HUES64 (cell line): Measurements from ENCODE around the gene VPS54.
A peak's percentile ranks its signal among the peaks of the same experiment; 100 is the strongest.

ENCODE experiments used
- H3K27ac ChIP-seq: 2 replicates; pipeline ENCODE4 v1.7.0; 2013; ENCODE audit warnings: low read depth, low read length, inconsistent platforms
- H3K27me3 ChIP-seq: 2 replicates; pipeline ENCODE4 v1.6.1; 2013; ENCODE audit warnings: mild to moderate bottlenecking, low read length; ENCODE audit not compliant: insufficient read depth
- H3K36me3 ChIP-seq: 2 replicates; pipeline ENCODE4 v1.6.1; 2013; ENCODE audit warnings: mild to moderate bottlenecking, low read length; ENCODE audit not compliant: insufficient read depth
- H3K4me1 ChIP-seq: 2 replicates; pipeline ENCODE4 v1.6.1; 2013; ENCODE audit warnings: mild to moderate bottlenecking, low read length, moderate library complexity; ENCODE audit not compliant: insufficient read depth
- H3K4me3 ChIP-seq: 2 replicates; pipeline ENCODE4 v1.5.1; 2013; ENCODE audit warnings: mild to moderate bottlenecking, low read length, moderate library complexity
- H3K9ac ChIP-seq: 2 replicates; pipeline ENCODE4 v1.6.1; 2013; ENCODE audit warnings: mild to moderate bottlenecking, low read depth, low read length
- H3K9me3 ChIP-seq: 2 replicates; pipeline ENCODE4 v1.6.1; 2013; ENCODE audit warnings: low read depth, low read length; ENCODE audit not compliant: insufficient read depth
- WGBS: fragments of 150-250, 120-280 bp; methylation state at CpG from one replicate; pipeline ENCODE4 v1.1.7; 2013; ENCODE audit warnings: missing lambda C conversion rate; 5-methylcytosine and 5-hydroxymethylcytosine counted together

Gene VPS54

DNA sequence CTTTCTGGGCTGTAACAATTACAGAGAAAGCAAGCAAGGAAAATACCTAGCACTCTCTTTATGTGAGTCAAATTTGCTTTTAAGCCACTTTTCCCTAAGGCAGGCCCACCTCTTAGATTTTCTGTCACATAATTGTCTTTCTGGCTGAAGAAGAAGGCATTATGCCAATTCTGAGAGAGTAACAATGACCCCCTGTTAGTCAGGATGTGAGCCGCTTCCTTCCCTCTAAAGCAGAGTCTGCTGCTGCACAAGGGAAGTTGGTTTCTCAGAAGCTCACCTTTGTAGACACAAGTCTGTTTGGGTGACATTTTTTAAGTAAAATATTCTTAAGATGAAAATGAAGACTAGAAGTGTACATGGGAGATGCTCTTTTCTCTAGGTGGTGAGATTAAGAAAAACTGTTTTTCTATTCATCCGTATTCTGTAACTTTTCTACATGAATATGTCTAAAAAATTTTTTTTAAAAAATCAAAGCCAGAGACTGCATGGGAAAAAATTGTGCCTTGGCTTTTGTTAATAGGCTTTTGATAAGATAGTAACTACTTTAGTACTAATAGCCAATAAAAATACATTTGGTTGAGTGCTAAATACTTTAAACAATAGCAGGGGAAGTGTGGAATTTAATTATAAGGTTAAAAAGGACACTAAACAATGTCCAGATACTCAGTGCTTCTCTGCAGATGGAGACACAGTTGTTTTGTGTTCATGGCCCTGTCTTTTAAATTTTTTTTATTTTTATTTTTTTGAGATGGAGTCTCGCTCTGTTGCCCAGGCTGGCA, 33.4 kb upstream of the VPS54 start:
- H3K9ac ChIP-seq: no peak overlapping the region; the same call in 1 of the 2 replicates
- WGBS: 83% methylated on average over 2 of the region's 3 CpGs
- H3K27me3 ChIP-seq: no peaks in the 10 kb centered on the region
- H3K4me3 ChIP-seq: no peak overlapping the region
- H3K36me3 ChIP-seq: no peaks in the 10 kb centered on the region
- H3K9me3 ChIP-seq: no peaks in the 10 kb centered on the region
- peak overlapping the region; percentile 50; the same call in 1 of the 2 replicates for H3K27ac ChIP-seq
- H3K4me1 ChIP-seq: peaks cover 17% of the 10 kb centered on the region

DNA sequence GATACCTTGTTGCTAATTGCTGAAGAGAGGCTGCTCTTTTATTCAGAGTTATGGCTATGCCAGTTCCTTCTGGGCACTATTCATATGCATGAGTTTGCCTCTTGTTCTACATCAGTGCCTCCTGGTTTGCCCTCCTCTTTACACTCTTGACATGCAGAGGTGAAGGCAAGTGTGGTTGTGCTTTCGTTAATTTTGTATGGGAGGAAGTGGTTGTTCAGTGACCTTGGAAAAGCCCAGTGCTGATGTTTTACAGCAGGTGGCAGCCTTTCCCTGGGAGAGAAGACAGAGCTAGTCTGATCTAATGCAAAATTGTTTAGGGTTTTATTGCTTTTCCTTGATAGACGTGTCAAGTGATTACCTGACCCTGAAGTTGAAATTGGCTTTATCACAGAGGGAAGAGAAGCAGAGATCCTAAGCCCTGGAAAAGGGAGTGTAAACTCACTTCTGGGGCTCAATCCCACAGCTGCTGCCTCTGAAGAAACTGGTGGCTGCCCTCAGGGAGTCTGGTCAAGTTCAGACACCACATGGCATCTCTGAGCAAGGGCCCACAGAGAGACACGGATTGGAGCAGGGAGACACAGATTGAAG, 30.5 kb upstream of the VPS54 start:
- peaks cover 17% of the 10 kb centered on the region for H3K4me1 ChIP-seq
- H3K9me3 ChIP-seq: no peaks in the 10 kb centered on the region
- H3K27me3 ChIP-seq: no peaks in the 10 kb centered on the region
- H3K36me3 ChIP-seq: no peaks in the 10 kb centered on the region
- WGBS: 27% methylated on average over 3 of the region's 3 CpGs
- H3K4me3 ChIP-seq: no peak overlapping the region
- no peak overlapping the region for H3K27ac ChIP-seq
- no peak overlapping the region for H3K9ac ChIP-seq

DNA sequence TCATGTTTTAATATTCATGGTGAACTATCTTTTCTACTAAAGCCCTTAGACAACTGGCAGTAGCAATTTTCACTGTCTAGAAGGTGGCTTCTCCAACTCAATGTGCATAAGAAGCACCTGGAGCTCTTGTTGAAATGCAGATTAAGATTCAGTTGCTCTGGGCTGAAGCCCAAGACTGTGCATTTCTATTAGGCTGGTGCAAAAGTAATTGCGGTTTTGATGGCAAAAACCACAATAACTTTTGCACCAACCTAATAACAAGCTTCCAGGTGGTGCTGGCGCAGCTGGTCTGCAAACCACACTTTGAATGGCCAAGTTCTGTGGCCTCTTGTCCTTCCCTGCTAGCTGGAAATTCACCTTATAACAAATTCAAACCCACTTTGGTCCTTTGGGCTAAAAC, 26.7 kb upstream of the VPS54 start:
- H3K27me3 ChIP-seq: no peaks in the 10 kb centered on the region
- H3K4me3 ChIP-seq: no peak overlapping the region
- H3K36me3 ChIP-seq: no peaks in the 10 kb centered on the region
- 93% methylated on average over 2 of the region's 2 CpGs for WGBS
- H3K4me1 ChIP-seq: no peaks in the 10 kb centered on the region; the same call in 1 of the 2 replicates
- H3K9me3 ChIP-seq: no peaks in the 10 kb centered on the region; the same call in 1 of the 2 replicates
- no peak overlapping the region for H3K9ac ChIP-seq
- no peak overlapping the region for H3K27ac ChIP-seq

DNA sequence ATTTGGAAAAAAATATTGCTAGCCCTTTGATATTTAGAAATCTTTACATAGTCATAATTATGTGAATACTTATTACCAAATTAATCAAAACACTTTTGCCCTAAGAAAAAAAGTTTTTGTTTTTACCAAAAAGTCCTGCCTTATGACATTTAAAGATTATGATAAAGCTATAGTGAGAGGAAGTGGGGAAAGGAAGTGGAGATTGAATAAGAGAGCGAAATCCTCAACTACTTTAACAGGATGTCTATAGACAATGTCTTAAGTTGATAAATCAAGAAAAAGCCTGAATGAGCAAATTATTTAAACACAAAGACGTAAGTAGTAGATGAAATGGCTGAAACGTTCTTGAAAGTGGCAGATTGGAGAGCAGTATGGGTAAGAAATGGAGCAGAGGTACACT, 20.9 kb upstream of the VPS54 start:
- Histone ChIP-seq H3K9me3 (no peaks in the 10 kb centered on the region; the same call in 1 of the 2 replicates), H3K4me1 (peaks cover 15% of the 10 kb centered on the region), H3K27me3 (no peaks in the 10 kb centered on the region), H3K9ac (no peak overlapping the region), H3K27ac (no peak overlapping the region), H3K4me3 (no peak overlapping the region), H3K36me3 (no peaks in the 10 kb centered on the region)
- WGBS: 92% methylated on average over 3 of the region's 3 CpGs

DNA sequence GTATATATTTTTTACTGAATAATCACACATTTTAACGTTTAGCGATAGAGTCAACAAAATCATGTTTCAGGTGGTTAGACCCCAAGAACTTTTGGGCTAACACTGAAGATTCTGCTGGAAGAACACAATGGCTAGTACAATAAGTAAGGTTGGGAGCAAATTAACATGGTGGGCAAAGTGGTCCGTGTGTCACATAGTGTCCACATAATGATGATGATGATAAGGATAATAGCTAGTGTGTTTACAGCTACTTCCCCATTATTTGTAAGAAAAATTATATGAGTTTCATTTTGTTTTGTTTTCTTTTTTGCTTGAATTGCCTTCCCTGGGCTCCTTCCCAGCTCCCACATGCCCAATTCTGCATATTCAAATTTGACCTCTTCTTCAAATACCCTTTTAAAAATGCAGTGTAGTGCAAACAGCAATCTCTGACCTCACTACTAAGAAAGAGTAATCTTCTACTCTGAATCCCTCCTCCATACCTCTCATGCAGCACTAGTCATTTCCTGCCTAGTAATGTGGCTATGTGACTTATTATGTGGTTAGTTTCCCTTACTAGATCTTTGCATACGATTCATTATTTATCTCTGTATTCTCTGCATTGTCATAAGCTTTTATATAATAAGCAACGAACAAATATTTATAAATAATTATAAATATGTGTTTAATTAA, 16.9 kb upstream of the VPS54 start:
- H3K4me1 ChIP-seq: peaks cover 17% of the 10 kb centered on the region
- H3K9me3 ChIP-seq: no peaks in the 10 kb centered on the region
- no peaks in the 10 kb centered on the region for H3K36me3 ChIP-seq
- H3K4me3 ChIP-seq: no peak overlapping the region
- WGBS: 86% methylated on average over 3 of the region's 5 CpGs
- H3K9ac ChIP-seq: no peak overlapping the region
- H3K27ac ChIP-seq: no peak overlapping the region
- no peaks in the 10 kb centered on the region for H3K27me3 ChIP-seq

DNA sequence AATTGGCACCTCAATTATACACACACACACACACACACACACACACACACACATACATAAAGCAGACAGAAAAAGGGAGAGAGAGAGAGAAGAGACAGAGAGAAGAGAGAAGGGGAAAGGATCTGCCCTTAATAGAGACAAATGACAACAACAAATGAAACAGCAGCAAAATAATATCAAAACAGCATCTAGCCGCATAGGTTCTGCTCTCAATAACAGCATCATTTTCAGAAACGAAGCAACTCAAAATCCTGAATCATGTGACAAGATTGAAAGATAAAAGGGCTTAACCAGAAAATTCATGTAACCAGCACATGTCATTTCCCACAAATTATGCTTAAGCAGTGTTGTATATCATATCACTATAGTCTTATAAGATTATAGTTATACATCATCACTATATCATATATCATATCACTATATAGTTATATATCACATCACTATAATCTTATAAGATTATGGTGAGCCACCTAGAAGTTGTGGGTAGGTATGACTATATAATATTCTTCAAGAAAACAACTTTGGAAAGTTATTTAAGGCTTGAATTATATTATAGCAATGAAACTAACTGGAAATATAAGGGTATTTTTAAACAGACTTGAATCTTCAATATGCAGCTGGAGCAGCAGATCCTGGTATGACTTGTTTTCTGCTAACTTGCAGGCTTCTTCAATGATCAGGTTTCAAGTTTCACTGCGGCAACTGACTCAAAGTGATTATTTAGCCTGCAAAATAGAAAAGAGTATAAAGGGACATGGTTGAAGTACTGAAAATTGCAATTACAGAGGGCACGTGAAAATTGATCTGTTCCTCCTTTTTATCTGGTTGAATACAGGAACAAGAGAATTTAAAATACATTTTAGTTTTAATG, 16.1 kb upstream of the VPS54 start:
- Histone ChIP-seq H3K27me3 (no peaks in the 10 kb centered on the region), H3K4me1 (peaks cover 17% of the 10 kb centered on the region), H3K9ac (no peak overlapping the region), H3K4me3 (no peak overlapping the region), H3K36me3 (no peaks in the 10 kb centered on the region), H3K27ac (no peak overlapping the region), H3K9me3 (no peaks in the 10 kb centered on the region)
- 83% methylated on average over 4 of the region's 4 CpGs for WGBS

DNA sequence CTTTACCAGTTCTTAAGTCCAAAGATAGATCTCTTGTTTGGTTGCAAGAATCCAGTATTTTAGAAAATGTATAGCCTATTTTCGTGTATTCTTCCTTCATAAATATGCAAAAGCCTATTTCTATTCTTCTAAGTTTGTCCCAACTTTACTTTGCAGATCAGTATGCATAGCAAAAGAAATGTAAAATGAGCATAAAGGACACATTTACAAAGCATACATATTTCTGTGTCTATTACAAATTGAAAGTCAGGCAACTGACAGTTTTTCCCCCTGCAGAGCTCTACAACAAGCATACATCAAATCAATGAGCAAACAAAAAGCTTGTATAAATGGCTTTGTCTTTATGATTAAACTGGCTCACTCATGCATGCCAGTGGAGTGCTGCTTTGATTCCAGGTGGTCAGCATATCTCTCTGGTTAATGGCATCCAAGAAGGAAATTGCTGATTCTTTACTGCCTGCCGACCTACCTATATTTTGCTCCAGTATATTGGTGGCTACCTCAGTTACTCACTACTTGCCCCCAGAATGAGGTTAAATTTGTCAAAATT, 10.0 kb upstream of the VPS54 start:
- 72% methylated on average over 2 of the region's 2 CpGs for WGBS
- Histone ChIP-seq H3K9me3 (no peaks in the 10 kb centered on the region), H3K27me3 (no peaks in the 10 kb centered on the region), H3K27ac (no peak overlapping the region), H3K36me3 (no peaks in the 10 kb centered on the region), H3K4me1 (peaks cover 23% of the 10 kb centered on the region), H3K4me3 (no peak overlapping the region), H3K9ac (no peak overlapping the region)

DNA sequence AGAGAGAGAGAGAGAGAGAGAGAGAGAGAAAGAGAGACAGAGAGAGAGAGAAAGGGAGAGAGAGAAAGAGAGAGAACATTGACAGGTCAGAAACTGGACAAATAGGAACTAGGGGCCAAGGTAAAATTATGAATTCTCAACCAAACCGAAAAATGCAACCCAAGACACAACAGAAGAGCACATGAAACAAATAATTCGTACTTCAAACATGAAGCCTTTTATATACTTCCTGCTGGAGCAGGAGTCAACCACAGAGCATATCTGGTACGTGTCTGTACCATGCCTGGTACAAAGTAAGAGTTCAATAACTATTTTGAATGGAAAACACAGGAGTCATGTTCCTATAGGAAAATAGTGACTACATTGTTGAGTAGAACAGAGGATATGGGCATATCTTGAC, 6.5 kb upstream of the VPS54 start:
- Histone ChIP-seq H3K27ac (no peak overlapping the region), H3K4me1 (peaks cover 23% of the 10 kb centered on the region), H3K27me3 (no peaks in the 10 kb centered on the region), H3K9ac (no peak overlapping the region), H3K9me3 (no peaks in the 10 kb centered on the region), H3K4me3 (no peak overlapping the region), H3K36me3 (no peaks in the 10 kb centered on the region)
- WGBS: 94% methylated on average over 3 of the region's 3 CpGs

DNA sequence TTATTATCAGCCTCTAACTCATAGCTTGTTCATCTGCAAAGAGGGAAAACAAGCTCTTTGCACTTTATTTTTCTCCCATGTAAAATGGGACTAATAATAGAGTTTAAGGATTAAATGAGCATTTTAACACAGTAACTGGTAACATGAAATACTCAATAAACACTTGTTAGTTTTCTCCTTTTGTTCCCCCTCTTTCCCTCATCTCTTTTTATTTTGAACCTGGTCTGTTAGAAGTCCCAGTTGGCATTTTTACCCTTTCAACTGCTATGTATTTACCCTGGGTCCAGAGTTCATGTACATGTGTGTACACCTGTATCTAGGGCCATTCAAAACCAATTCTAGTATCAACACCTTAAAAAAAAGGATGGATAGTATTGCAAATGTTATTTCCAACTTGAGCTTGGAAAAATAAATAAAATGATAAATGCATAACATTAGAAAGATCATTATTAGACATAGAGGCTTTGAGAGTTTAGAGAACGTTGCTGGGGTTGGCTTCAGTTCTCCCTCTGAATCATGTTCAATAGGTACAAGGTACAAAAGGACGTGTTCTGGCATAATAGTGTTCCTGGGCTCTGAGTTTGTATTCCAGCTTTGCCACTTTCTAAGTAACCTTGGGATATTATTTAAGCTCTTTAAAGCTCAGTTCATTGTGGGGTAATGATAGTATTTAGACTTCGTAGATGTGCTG, 5.2 kb upstream of the VPS54 start:
- Histone ChIP-seq H3K36me3 (no peaks in the 10 kb centered on the region), H3K27ac (no peak overlapping the region), H3K4me1 (peaks cover 23% of the 10 kb centered on the region), H3K9ac (no peak overlapping the region), H3K9me3 (no peaks in the 10 kb centered on the region), H3K27me3 (no peaks in the 10 kb centered on the region), H3K4me3 (no peak overlapping the region)
- WGBS: 89% methylated on average over 3 of the region's 3 CpGs

DNA sequence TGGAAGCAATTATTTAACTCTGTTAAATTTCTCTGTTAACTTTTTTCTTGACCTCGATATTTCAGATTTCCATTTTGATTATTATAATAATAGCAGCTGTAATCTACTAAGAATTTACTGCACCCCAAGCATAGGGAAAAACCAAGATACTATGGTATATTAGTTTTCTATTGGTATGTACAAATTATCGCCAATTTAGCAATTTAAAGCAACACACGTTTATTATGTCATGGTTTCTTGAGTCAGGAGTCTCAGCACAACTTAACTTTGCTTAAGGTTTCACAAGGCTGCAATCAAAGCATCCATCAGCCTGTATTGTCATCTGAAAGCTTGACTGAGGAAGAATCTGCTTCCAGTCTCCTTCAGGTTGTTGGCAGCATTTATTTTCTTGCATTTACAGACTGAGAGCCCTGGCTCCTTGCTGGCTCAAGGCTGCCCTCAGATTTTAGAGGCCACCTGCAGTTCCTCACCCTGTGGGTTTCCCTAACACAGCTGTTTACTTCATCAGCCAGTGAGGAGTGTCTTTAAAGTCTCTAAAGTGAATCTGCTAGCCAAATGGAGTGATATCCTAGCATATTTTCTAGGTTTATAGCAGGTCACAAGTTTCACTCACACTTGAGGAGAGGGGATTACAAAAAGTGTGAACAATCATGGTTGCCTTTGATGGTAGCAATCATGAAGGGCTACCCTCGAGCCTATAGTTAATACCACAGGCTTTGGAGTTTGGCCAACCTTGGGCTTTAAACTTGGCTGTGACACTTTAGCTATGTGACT, 4.4 kb upstream of the VPS54 start:
- no peak overlapping the region for H3K4me3 ChIP-seq

More for the DNA sequence above, 4.4 kb upstream of the VPS54 start:
- no peak overlapping the region for H3K9ac ChIP-seq
- no peak overlapping the region for H3K27ac ChIP-seq
- no peaks in the 10 kb centered on the region for H3K27me3 ChIP-seq
- WGBS: 89% methylated on average over 3 of the region's 4 CpGs
- H3K4me1 ChIP-seq: peaks cover 17% of the 10 kb centered on the region
- H3K36me3 ChIP-seq: no peaks in the 10 kb centered on the region
- no peaks in the 10 kb centered on the region for H3K9me3 ChIP-seq
